HG03521 (cell line): ENCODE data around the gene APOA5.
A peak's percentile ranks its signal among the peaks of the same experiment; 100 is the strongest.
"Not testable (repeated sequence)": the region's sequence is repeated elsewhere in the genome, so short reads cannot be mapped to it uniquely, and the experiment has no call there.

Experiments used
- ATAC-seq: cut with Tn5 transposase; IDR thresholded peaks from one replicate; pipeline ENCODE4 v1.9.1; 2021; ENCODE audit warnings: mild to moderate bottlenecking, moderate library complexity; ENCODE audit not compliant: unreplicated experiment

APOA5 gene

DNA sequence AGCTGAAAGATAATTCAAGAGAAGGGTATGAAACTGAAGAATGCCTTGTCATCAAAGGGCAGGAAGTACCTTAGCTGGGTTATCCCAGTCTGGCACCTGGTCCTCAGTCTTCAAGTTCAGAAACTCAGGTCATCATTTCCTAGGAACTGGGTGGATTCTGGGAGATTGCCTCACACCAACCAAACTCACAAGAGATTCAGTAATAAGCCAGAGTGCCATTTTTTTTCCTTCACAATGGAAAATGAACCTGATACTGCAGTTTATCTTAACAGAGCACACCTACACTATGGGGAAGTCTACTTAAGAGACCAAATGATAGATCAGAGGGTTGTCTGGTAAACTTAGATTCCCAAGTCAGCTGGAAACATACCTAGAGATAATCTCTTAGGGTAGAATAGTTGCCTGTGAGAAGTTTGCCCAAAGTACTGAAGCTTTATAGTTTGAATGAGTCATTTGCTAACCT, 15.1 kb downstream of the APOA5 start:
- no peak for ATAC-seq

DNA sequence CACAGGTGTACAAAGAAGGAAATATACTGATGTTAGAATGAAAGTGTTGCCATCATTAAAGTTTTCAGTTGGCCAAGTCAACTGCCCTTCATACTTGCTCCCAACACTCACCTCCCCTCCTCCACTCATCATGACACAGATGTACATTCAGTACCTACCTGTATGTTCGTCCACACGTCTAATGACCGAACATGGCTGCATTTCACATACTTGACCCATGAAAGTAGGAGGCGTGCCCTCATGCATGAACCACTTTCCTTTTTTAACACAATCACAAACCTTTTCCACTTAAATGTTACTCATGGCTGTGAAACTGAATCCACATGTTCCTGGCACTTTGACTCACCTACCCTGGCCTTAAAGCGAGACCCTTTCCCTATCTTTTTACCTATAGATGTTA, 15.7 kb downstream of the APOA5 start:
- ATAC-seq, result no peak

DNA sequence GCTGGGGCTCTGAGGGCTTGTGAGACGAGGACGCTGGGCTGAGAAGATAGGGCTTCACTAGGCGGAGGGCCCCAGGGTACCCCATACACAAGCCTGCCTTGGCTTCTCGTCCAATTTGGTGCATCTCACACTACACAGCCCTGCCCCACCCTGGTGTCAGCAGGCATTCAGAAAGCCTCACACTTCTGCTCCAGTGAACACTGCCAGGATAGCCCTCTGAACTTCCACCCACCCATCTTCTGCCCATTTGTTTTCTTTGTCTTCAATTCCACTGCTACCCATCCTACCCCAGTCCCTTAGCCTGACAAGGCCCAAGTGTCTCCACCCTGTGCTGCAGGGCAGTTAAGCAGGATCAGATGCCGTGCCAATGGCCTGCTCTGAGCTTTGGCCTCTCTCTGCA, 17.0 kb downstream of the APOA5 start:
- ATAC-seq, result no peak

DNA sequence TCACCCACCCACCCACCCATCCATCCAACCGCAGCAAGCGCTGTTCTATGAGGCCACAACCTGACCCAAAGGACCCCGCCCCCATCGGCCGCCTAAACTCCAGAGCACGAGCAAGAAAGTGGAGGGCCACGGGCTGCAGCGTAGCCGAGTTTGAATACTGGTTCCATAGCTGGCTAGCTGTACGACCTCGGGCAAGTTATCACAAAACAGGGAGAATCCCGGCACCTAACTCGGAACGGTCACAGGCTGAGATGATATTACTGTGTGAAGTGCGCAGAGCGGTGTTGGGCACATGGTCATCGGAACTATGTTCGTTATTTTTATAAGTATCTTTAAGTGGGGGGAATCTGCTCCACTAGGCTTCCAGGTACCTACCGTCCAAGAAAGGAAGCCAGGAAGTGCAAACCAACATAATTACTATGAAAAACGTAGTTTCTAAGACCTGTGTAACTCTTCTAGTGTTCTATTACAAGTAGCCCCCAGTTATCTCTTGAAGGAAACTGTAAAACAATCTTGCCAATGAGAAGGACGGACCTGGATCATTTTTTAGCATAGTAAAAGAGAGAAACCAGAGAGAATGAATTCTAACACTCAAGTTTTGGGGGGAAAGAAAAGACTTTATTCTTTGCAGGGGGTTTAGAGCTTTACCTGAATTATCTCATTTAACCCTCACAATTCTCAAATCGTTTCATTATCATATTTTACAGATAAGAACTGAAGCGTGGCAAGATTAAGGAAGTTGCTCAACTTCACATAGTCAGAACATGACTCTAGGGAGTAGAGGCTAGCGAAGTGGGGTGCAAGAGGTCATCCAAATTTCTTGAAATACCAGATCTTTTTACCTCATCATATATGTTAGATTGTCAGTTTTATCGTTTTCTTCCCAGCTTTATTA, 18.2 kb downstream of the APOA5 start:
- no peak for ATAC-seq

DNA sequence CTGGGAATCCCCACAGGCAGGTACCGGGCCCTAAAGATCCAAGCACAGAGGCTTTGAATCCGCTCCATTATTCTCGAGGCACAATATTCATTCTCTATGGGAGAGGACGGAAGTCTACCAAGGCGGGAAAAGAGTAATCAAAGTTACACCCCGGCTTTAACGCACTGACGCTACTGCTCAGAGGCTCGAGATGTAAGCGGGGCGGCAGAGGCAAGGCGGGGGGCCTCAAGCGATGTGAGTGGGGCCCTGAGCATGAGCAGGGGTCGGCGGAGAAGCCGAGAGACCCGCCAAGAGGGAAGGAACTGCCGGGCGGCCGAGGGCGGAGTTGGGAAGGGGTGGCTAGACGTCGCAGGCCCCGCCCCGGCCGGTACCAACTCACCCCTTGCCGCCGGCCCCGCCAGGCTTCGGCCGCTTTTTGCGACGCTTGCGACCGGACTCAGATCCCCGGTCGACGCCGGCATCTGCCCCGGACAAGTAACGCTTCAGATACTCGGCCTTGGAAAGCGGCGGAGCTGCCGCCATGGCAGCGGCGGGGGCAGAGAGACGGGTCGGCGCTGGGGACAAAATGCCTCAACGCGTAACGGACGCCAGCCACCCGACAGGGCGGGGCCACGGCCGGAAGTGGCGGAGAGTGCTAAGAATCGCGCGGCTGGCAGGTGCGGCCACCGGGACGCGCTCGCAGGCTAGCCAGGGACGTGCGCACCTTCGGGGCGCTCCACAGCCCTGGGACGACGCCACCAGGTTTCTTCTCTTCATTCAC, 19.1 kb downstream of the APOA5 start, which contains the start of gene BUD13:
Gene BUD13 (minus strand): TSS at position 545 of the 760 bp plus-strand sequence. CDS start 23 bp downstream, at position 522.
- peak; percentile 87 for ATAC-seq

DNA sequence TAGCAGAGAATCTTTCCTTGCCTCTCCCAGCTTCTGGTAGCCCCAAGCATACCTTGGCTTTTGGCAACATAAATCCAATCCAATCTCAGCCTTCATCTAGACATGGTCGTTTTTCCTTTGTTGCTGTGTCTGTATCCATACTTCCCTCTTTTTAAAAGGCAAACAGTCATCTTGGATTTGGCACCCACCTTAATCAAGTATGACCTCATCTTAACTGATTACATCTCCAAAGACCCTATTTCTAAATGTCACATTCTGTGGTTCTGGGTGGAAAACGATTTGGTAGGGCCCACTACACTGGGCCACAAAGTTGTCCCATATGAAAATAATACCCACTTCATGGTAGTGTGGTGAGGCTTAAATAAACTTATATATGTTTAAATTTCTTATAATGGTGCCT, 19.7 kb downstream of the APOA5 start:
- ATAC-seq, result no peak

DNA sequence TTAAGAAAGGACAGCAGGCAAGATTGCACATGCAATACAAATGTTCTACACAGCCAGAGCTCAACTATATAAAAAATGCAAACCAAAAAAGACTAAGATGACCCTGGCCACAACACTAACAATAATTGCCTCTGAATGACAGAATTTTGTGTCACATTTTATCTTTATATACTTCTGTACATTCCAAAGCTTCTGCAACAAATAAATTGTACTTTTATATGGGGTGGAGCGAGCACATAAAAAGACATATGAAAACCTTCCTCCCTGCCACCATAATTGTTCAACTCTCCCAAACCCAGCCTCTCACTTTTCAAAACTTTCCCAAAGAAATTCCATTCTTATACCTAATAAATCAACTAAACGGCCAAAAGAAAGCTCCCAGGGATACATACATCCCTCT, 29.5 kb downstream of the APOA5 start:
- ATAC-seq, result no peak

DNA sequence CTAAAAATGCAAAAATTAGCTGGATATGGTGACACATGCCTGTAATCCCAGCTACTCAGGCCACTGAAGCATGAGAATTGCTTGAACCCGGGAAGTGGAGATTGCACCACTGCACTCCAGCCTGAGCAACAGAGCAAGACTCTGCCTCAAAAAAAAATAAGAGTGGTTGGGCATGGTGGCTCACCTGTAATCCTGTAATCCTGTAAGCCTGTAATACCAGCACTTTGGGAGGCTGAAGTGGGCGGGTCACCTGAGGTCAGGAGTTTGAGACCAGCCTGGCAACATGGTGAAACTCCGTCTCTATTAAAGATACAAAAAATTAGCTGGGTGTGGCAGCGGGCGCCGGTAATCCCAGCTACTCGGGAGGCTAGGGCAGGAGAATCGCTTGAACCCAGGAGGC, 35.6 kb downstream of the APOA5 start:
- ATAC-seq, result not testable (repeated sequence)

DNA sequence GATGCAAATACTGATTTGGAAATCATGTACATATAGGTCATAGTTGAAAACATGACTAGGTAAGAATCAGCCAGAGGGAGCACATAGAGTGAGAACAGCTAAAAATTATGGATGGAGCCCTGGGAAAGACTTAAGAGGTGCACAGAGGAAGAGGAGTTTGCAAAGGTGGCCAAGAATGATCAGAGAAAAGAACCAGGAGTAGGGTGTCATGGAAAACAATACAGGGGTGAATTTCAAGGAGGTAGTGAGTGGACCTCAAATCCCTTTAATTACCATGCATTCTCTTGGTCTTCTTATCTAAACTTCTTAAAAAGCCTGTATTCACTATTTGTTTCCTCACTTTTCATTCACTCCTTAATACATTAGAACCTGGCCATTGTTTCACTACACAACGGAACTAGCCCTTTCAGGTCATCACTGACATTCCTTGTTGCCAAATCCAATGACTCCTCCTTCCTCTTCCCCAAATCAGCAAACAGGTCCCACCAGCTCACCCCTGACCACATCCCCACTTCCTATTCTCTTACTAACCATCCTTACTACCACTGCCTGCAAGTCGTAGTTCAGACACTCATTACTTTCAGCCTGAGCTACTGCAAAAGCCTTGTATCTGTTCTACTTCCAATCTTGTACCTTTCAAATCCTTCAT, 41.5 kb downstream of the APOA5 start:
- no peak for ATAC-seq

DNA sequence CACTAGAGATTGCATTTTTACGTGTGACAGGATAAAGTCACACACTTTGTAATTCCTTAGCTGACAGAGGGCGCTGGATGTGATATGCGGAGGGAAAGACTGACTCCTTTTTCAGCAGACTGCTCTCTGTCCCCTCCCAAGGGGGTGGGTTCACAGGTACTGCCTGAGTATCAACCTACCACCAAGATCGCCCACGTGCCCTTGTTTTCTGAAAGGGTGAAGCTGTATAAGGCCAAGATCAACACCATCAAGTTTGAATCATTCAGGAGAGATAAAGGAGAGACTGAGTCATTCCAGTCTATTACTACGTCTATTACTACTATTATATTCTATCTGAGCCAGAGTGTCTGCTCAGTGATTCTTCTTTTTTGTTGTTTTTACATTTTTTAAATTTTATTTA, 49.6 kb downstream of the APOA5 start:
- no peak for ATAC-seq

DNA sequence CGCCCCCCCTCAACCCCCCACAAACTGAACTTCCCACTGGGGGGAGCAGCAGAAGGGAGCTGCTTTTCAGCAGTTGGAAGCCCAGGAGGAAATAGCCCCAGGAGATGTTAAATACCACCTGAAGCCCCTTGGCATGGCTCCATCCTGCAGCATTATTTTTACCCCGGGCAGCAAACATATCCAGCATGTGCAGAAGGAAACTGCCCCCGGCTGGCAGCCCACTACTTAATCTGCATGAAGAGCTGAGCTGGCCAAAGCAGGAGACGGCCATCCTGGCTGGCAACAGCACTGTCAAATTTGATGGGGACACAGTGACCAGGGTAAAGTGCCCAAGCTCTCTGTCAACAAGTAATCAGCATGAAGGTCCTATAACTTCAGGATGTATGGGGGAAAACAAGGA, 50.9 kb downstream of the APOA5 start:
- no peak for ATAC-seq
